NK-92 (cell line): ENCODE measurements around the gene SH3D19.
"Not testable (repeated sequence)": the region's sequence is repeated elsewhere in the genome, so short reads cannot be mapped to it uniquely, and the experiment has no call there.

Experiments used
- DNase-seq: peaks from one replicate; lab custom pipeline; 2025; ENCODE audit not compliant: unreplicated experiment; lab: John Stamatoyannopoulos, UW

The SH3D19 gene

DNA sequence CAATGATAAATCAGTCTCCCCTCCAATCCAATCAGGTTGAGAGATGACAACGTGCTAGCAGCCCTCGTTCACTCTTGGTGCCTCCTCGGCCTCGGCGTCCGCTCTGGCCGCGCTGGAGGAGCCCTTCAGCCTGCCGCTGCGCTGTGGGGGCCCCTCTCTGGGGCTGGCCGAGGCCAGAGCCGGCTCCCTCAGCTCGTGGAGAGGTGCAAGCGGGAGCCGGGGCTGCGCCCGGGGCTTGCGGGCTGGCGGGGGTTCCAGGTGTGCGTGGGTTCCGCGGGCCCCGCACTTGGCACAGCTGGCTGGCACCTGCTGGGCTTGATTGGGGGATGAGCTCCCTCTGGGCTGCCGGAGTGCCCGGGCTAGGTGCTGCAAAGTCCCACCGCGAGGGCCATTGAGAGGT is 89.4 kb downstream of the SH3D19 start:
- DNase-seq, result no peak

GRCh38 chr4:151235373-151235772 is 90.0 kb downstream of the SH3D19 start:
- not testable (repeated sequence) for DNase-seq

DNA sequence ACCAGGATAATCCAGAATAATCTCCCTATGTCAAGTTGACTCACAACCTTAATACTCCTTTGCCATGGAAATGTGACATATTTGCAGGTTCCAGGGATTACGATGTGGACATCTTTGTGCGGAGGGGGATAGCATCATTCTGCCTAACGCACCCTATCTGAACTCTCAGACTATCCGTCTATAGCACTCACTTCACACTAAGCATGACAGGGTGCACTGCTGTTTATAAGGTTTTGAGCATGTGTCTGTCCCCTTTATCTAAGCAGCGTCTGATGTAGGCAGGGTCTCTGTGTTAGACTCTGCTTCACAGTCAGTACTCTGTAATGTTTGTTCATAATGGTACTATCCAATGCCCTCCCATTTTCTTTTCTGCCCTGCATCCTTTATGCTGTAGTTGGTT is 91.8 kb downstream of the SH3D19 start:
- no peak for DNase-seq

DNA sequence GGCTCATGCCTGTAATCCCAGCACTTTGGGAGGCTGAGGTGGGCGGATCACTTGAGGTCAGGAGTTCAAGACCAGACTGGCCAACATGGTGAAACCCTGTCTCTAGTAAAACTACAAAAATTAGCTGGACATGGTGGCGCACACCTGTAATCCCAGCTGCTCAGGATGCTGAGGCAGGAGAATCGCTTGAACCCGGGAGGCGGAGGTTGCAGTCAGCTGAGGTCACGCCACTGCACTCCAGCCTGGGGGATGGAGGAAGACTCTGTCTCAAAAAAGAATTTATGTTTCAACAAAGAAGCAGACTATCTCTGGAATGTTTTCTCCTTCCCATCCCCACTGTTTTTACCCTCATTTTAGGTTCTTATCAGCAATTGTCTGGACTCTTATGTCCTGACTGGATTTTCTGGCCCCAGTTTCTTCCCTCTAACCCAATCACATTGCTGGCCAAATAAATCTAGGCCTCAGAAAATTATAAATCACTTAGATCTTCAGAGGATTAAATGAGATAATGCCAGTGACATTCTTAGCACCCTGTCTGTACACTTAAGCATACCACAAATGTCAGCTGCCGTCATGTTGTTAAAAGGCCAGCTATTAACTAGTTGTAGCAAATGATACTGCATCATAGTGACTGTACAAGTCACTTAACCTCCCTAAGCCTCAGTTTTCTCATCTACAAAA is 93.3 kb downstream of the SH3D19 start:
- DNase-seq, result no peak

DNA sequence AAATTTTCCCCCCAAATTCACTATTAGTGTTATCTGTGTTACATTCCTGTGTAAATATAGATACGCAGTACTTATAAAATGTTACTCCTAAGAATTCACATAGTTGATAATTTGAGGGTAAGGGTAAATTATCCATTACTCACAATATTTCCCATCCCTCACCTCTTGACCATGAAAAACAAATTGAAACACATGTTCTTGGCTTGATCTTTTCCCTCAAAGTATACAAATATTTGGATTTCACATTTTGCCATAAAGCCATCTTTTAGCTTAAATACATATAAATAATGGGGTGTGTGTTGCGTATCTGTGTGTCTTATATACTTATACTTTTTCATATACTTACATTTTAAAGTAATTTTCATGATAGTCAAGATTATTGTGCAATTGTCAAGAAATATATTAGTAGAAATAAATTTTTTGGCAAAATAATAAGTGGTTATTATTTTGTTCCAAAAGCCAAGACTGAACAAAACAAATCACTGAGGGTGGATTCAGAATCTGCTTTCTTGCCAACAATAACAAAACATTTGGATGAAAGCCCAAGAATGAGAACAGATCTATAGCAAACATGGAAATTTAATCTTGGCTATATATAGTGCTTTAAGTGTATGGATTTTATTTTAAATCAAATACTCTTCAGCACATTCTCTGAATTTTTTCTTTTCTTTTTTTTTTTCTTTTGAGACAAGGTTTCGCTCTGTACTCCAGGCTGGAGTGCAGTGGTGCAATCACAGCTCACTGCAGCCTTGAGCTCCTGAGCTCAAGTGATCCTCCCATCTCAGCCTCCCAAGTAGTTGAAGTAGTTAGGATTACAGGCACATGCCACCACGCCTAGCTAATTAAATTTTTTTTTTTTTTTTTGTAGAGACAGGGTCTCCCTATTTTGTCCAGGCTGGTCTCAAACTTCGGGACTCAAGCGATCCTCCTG is 97.0 kb downstream of the SH3D19 start:
- DNase-seq, result no peak

DNA sequence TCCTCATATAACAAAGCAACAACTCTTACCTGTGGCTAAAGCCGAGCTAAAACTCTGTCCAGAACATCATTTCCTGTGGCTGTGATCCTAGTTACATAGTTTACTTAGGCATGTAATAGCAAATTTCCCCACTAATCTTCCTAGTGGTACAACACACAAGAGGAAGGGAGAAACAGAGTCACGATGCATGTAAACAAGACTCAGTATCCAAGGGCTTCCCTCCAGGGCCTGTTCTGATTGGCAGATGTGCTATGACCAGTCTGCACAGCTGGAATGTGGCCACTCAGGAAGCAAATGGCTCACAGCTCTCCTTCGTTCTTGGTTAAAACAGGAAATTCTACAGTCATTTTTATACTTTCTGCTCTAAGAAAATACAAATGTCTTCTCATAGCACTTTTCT is 97.7 kb downstream of the SH3D19 start:
- no peak for DNase-seq

DNA sequence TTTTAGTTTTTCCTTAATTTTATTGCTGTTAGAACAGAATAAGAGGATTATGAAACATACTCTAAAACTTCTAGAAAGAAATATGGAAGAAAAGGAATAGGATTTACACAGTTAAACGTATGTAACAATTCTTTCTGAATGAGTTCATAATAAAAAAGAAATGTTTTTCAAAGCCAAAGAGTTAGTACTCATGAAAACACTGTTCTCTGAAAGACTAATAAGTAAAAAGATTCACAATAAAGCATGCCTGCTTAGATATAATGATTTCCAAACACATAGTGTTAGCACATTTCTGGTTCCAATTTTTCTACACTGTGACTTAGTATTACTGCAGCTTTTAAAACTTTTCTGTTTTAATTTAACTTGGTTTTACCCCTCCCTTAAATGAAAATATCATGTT is 98.2 kb downstream of the SH3D19 start:
- DNase-seq, result no peak

- DNase-seq, result no peak
These were observed 99.1 kb downstream of the SH3D19 start for GRCh38 chr4:151226004-151226932.

GRCh38 chr4:151223465-151223864 is 101.9 kb downstream of the SH3D19 start:
- no peak for DNase-seq

- DNase-seq, result no peak
These were observed 105.5 kb downstream of the SH3D19 start for GRCh38 chr4:151219948-151220347.

GRCh38 chr4:151219091-151219490 is 106.3 kb downstream of the SH3D19 start:
- DNase-seq, result no peak

GRCh38 chr4:151218343-151218742 is 107.1 kb downstream of the SH3D19 start:
- DNase-seq, result no peak

DNA sequence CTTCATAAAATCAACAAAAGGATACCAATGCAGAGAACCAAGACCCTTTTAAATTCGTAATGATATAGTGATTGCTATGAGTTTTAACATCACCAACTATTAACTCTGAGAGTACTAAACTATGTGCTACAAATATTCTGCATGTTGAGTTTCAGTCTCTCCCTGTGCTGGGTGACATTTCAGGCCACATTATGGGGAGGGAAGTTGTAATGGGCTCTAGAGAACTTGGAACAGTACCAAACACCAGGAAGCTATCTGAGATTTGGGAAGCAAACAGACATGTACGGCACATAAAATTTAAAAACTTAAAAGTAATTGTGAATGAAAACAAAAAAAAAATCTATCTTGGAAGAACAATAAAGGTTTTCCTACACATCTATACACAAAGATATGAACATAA is 108.1 kb downstream of the SH3D19 start:
- no peak for DNase-seq

- no peak for DNase-seq
These were observed 110.1 kb downstream of the SH3D19 start for GRCh38 chr4:151215295-151215694.

DNA sequence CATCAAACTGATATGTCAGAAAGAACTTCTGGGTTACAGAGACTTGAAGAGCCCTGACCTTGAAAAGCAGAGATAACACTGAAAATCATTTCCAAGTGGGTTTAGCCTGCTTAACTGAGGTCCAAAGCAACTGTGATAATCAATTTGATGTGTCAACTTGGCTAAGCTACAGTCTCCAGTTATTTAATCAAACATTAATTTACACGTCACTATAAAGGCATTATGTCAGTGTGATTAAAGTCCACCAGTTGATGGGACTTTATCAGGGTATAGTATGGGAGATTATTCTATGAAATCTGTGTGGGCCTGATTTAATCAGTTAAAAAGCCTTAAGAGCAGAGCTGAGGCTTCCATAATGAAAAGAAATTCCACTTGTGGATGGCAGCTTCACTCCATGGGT is 117.5 kb downstream of the SH3D19 start:
- DNase-seq, result no peak

DNA sequence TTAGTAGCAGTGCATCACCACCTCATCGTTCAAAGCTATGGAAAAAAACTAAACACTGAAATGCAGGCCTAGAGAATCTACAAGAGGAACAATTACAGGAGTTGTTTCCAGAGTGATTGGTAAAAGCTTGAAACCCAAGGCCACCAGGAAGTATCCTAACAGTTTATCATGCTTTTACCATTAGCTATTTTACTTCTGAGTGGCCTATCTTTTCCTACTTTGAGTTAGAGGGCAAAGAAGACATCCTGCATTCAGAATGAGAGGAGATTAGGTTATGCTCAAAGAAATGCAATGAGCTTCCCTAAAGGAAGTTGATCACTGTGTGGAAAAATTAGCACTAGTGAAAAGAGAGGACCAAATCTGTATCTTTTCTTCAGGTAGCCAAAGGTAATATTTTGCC is 118.2 kb downstream of the SH3D19 start:
- DNase-seq, result no peak

DNA sequence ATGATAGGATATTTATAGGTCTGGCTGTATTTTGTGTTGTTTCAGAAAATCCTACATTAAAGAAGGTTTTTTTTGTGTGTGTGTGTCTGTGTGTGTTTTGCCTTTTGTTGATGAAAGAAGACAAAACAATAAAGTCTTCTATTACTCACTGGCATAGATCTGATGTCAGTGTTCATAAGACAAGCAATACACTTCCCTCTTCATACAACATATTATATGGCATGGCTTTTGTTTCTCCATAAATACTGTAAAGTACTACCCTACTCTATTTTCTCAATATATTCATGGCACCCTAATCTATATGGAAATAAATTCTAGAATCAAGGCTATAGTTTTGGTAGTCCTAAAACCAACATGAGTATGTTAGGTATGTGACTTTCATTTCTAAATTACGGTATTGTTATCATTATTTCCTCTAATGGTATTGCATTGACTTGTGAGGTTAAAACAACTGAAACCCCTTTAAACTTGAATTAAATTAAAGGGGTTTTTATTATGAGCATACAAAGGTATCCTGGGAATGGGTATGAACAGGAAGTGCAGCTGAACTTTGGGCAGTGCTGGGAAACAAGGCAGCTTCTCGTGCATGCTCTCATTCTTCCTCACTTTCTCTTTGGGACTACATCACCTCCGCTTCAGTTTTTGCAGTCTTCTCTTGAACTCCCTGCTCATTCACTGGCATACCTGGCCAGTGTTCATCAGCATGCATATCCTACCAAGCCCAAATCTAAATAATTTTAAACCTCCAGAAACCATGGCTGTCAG is 119.0 kb downstream of the SH3D19 start:
- DNase-seq, result no peak

DNA sequence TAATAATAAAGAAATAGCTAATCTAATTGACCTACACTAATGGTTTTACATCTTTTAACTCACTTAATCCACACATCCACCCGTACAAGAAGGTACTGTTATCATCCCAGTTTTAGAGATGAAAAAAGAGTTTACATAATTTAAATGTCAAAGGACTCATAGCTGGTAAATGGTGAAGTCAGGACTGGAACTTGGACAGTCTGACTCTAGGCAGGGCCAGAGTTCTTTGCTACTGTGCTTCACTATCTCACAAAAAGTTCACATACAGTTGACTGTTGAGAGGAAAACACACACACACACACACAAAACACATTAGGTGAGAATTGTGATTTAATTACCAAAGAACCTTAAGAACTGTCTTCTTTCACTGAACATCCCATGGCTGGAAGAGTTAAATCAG is 119.7 kb downstream of the SH3D19 start:
- DNase-seq, result no peak

DNA sequence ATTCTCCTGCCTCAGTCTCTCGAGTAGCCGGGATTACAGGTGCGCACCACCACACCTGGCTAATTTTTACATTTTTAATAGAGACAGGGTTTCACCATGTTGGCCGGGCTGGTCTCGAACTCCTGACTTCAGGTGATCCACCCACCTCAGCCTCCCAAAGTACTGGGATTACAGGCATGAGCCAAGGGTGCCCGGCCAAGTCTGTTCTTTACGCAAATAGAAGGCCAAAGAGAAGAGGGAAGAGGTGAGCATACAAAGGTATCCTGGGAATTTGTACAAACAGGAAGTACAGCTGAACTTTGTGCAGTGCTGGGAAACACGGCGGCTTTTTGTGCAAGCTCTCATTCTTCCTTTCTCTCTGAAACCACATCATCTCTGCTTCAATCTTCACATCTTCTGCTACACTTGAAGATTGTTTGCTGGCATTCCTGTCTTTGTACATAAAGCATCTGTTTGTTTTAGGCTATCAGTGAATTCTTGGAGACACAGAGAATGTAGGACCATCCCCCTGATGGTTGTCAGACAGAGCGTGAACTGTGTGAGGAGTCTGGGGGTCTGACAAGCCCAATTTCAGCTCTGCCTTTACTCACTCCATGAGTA is 120.4 kb downstream of the SH3D19 start:
- DNase-seq, result no peak

DNA sequence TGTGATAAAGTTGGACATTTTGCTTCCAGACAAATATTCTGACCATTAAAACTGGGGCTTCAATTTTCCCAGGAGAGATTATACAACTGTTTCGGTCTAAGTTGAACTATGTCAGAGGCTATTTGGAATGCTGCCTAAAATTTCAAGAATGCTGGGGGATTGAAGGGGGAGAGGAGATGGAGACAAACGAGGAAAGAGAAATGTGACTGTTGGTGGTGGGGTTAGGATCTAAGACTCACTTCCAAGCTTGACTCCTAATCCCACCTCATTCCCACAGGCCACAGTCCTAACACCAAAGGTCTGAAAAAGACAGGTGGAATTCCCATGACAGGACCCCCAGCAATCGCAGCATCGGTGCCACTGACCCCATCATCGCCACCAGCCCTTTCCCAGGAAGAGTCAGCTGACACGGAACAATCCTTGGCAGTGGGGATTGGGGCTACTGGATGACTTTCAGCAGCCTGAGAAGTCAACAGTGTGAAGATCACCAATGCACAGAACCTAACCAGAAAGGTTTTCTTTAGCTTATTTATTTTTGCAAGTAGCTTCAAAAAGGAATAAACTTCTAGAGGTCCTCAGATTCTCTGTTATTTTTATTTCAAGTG is 122.5 kb downstream of the SH3D19 start:
- DNase-seq, result no peak
